ENCODE measurements around the gene GPR78.

DNA sequence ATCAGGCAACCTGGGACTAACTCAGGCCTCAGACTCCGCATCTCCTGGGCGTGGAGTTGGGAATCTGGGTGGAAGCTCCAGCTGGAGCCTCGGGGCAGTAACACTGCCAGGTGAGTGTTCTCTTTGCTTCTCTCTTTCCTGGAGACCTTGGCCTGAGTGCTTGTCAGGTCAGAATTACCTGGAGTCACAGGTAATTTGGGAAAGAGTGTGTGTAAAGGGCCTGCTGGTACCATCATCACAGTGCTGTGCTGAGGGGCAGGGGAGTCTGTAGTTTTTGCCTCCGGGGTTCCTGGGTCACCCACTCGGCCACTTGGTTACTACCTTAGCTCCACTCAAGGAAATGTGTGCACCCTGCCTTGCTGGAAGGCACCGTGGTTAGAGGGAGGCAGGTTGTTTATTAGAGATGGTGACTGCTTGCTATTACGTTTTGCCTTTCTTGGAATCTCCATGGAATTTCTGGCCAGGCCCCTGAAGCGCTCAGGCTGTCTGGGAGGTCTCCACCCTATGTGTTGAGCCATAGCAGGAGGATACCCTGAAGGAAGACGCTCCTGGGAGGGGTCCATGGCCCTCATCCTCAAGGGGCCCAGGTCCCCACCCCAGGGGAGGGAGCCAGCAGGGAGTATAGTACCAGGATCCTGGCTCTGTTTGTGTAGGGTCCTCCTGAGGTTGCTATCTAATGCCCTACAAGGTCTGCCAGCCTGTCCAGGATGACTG is 2.9 kb downstream of the GPR78 start:
- TF ChIP-seq, protein P1, sequence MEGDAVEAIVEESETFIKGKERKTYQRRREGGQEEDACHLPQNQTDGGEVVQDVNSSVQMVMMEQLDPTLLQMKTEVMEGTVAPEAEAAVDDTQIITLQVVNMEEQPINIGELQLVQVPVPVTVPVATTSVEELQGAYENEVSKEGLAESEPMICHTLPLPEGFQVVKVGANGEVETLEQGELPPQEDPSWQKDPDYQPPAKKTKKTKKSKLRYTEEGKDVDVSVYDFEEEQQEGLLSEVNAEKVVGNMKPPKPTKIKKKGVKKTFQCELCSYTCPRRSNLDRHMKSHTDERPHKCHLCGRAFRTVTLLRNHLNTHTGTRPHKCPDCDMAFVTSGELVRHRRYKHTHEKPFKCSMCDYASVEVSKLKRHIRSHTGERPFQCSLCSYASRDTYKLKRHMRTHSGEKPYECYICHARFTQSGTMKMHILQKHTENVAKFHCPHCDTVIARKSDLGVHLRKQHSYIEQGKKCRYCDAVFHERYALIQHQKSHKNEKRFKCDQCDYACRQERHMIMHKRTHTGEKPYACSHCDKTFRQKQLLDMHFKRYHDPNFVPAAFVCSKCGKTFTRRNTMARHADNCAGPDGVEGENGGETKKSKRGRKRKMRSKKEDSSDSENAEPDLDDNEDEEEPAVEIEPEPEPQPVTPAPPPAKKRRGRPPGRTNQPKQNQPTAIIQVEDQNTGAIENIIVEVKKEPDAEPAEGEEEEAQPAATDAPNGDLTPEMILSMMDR (optimal IDR thresholded peaks at IDR 0.05 in 1 of 3, IDR thresholded peaks at IDR 0.05 in 1 of 3, conservative IDR thresholded peaks at IDR 0.05 in 1 of 3; ENCODE audit: extremely low read depth in 1 of 3, insufficient read depth in 2 of 3, low read length in 3 of 3), result no peak
- TF ChIP-seq EZH2 (IDR thresholded peaks at IDR 0.05; ENCODE audit: low read length), result no peak
